Measurements from ENCODE around the gene DLL4.

The DLL4 gene

GRCh38 chr15:40968290-40969085, 39.3 kb downstream of the DLL4 start:
- H3K79me1 ChIP-seq (ENCODE audit: low read length), result no peaks in the 10 kb centered on the region
- no CpG with 5 or more reads among the region's 7 CpGs for WGBS (ENCODE audit: extremely low coverage, insufficient coverage, low lambda C conversion rate)
- H3K79me2 ChIP-seq (ENCODE audit: control insufficient read depth, insufficient read depth, low read length), result no peaks in the 10 kb centered on the region
- H4K5ac ChIP-seq (ENCODE audit: low read length), result no peak overlapping the region
- H2BK15ac ChIP-seq (replicated peaks; ENCODE audit: low read depth), result no peak overlapping the region
- no peak overlapping the region for H3K18ac ChIP-seq (ENCODE audit: low read length)
- no peak overlapping the region for H3K27ac ChIP-seq (ENCODE audit: low read depth, low read length)
- no peak overlapping the region for H2AK5ac ChIP-seq (ENCODE audit: low read length)
- no peak overlapping the region for H2BK120ac ChIP-seq (ENCODE audit: low read depth, low read length)
- H4K8ac ChIP-seq (ENCODE audit: low read depth, low read length), result no peak overlapping the region
- no peak overlapping the region for H3K9ac ChIP-seq (ENCODE audit: low read length)
- no peak overlapping the region for H3K56ac ChIP-seq (ENCODE audit: low read length)
- H3K4ac ChIP-seq (ENCODE audit: low read depth, low read length), result no peak overlapping the region
- no peaks in the 10 kb centered on the region for H3K4me1 ChIP-seq (ENCODE audit: control insufficient read depth, low read depth, low read length)
- H3K36me3 ChIP-seq (ENCODE audit: control insufficient read depth, insufficient read depth, low read length), result no peaks in the 10 kb centered on the region
- no peak overlapping the region for H2BK5ac ChIP-seq (ENCODE audit: low read length)
- H3K23ac ChIP-seq (ENCODE audit: low read length), result no peak overlapping the region
- no peak overlapping the region for H3K4me3 ChIP-seq (ENCODE audit: low read length)
- H3K4me2 ChIP-seq (ENCODE audit: low read length), result no peak overlapping the region
- H3K27me3 ChIP-seq (ENCODE audit: insufficient read depth, low read length, poor library complexity), result no peaks in the 10 kb centered on the region
- peak; percentile 90 for DNase-seq

DNA sequence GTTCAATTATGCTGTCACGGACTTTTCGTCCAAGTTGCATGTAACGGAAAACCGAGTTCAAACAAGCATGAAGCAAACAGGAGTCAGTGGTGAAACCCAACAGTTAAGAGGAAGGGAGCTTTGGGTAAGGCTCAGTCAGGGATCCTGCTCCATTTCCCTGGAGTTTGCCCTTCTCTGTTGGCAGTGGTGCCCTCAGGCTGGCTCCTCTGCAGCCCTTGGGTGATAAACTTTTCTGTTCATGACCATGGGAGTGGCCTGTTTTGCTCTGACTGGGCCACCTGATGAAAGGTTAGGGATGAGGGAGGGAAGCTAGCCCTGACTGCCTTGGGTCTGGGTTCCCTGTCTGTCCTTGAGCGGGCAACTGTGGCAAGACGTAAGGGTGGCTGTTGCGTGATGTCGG, 40.2 kb downstream of the DLL4 start:
- no peak overlapping the region for H3K9ac ChIP-seq (ENCODE audit: low read length)
- no peak overlapping the region for H2BK5ac ChIP-seq (ENCODE audit: low read length)
- no peak overlapping the region for H3K18ac ChIP-seq (ENCODE audit: low read length)
- no peaks in the 10 kb centered on the region for H3K36me3 ChIP-seq (ENCODE audit: control insufficient read depth, insufficient read depth, low read length)
- no peak overlapping the region for H3K4me3 ChIP-seq (ENCODE audit: low read length)
- no CpG with 5 or more reads among the region's 8 CpGs for WGBS (ENCODE audit: extremely low coverage, insufficient coverage, low lambda C conversion rate)
- DNase-seq, result no peak
- no peak overlapping the region for H3K4me2 ChIP-seq (ENCODE audit: low read length)
- H2BK15ac ChIP-seq (replicated peaks; ENCODE audit: low read depth), result no peak overlapping the region
- H3K4me1 ChIP-seq (ENCODE audit: control insufficient read depth, low read depth, low read length), result no peaks in the 10 kb centered on the region
- H2BK120ac ChIP-seq (ENCODE audit: low read depth, low read length), result no peak overlapping the region
- H3K79me1 ChIP-seq (ENCODE audit: low read length), result no peaks in the 10 kb centered on the region
- H2AK5ac ChIP-seq (ENCODE audit: low read length), result no peak overlapping the region
- H3K23ac ChIP-seq (ENCODE audit: low read length), result no peak overlapping the region
- H3K27ac ChIP-seq (ENCODE audit: low read depth, low read length), result no peak overlapping the region
- H3K27me3 ChIP-seq (ENCODE audit: insufficient read depth, low read length, poor library complexity), result no peaks in the 10 kb centered on the region
- H3K79me2 ChIP-seq (ENCODE audit: control insufficient read depth, insufficient read depth, low read length), result no peaks in the 10 kb centered on the region
- no peak overlapping the region for H4K5ac ChIP-seq (ENCODE audit: low read length)
- no peak overlapping the region for H3K4ac ChIP-seq (ENCODE audit: low read depth, low read length)
- H3K56ac ChIP-seq (ENCODE audit: low read length), result no peak overlapping the region
- no peak overlapping the region for H4K8ac ChIP-seq (ENCODE audit: low read depth, low read length)

- no peak overlapping the region for H4K8ac ChIP-seq (ENCODE audit: low read depth, low read length)
- DNase-seq, result no peak
- WGBS (ENCODE audit: extremely low coverage, insufficient coverage, low lambda C conversion rate), result no CpG with 5 or more reads among the region's 4 CpGs
Measured at GRCh38 chr15:40974879-40975278, 45.7 kb downstream of the DLL4 start.

GRCh38 chr15:40976819-40977218, 47.7 kb downstream of the DLL4 start:
- Histone ChIP-seq H2AK5ac (ENCODE audit: low read length) (no peak overlapping the region), H2BK120ac (ENCODE audit: low read depth, low read length) (no peak overlapping the region), H3K79me2 (ENCODE audit: control insufficient read depth, insufficient read depth, low read length) (no peaks in the 10 kb centered on the region), H3K4ac (ENCODE audit: low read depth, low read length) (no peak overlapping the region), H3K79me1 (ENCODE audit: low read length) (no peaks in the 10 kb centered on the region), H3K23ac (ENCODE audit: low read length) (no peak overlapping the region), H4K5ac (ENCODE audit: low read length) (no peak overlapping the region), H3K4me3 (ENCODE audit: low read length) (no peak overlapping the region), H3K56ac (ENCODE audit: low read length) (no peak overlapping the region), H2BK5ac (ENCODE audit: low read length) (no peak overlapping the region), H3K27me3 (ENCODE audit: insufficient read depth, low read length, poor library complexity) (no peaks in the 10 kb centered on the region), H3K9ac (ENCODE audit: low read length) (no peak overlapping the region), H3K4me1 (ENCODE audit: control insufficient read depth, low read depth, low read length) (no peaks in the 10 kb centered on the region), H4K8ac (ENCODE audit: low read depth, low read length) (no peak overlapping the region), H3K27ac (ENCODE audit: low read depth, low read length) (no peak overlapping the region), H3K4me2 (ENCODE audit: low read length) (no peak overlapping the region), H3K36me3 (ENCODE audit: control insufficient read depth, insufficient read depth, low read length) (peaks cover 8% of the 10 kb centered on the region), H2BK15ac (replicated peaks; ENCODE audit: low read depth) (no peak overlapping the region), H3K18ac (ENCODE audit: low read length) (no peak overlapping the region)
- no peak for DNase-seq
- WGBS (ENCODE audit: extremely low coverage, insufficient coverage, low lambda C conversion rate), result no CpG with 5 or more reads among the region's 7 CpGs

More at GRCh38 chr15:40974879-40975278, 45.7 kb downstream of the DLL4 start:
- Histone ChIP-seq H3K4me2 (ENCODE audit: low read length) (no peak overlapping the region), H3K27me3 (ENCODE audit: insufficient read depth, low read length, poor library complexity) (no peaks in the 10 kb centered on the region), H3K36me3 (ENCODE audit: control insufficient read depth, insufficient read depth, low read length) (peaks cover 3% of the 10 kb centered on the region), H3K18ac (ENCODE audit: low read length) (no peak overlapping the region), H2BK120ac (ENCODE audit: low read depth, low read length) (no peak overlapping the region), H2BK15ac (replicated peaks; ENCODE audit: low read depth) (no peak overlapping the region), H3K4me3 (ENCODE audit: low read length) (no peak overlapping the region), H2BK5ac (ENCODE audit: low read length) (no peak overlapping the region), H3K27ac (ENCODE audit: low read depth, low read length) (no peak overlapping the region), H4K5ac (ENCODE audit: low read length) (no peak overlapping the region), H3K23ac (ENCODE audit: low read length) (no peak overlapping the region), H3K4ac (ENCODE audit: low read depth, low read length) (no peak overlapping the region), H3K4me1 (ENCODE audit: control insufficient read depth, low read depth, low read length) (no peaks in the 10 kb centered on the region), H3K56ac (ENCODE audit: low read length) (no peak overlapping the region), H3K79me1 (ENCODE audit: low read length) (no peaks in the 10 kb centered on the region), H2AK5ac (ENCODE audit: low read length) (no peak overlapping the region), H3K79me2 (ENCODE audit: control insufficient read depth, insufficient read depth, low read length) (no peaks in the 10 kb centered on the region), H3K9ac (ENCODE audit: low read length) (no peak overlapping the region)

- H3K4me3 ChIP-seq (ENCODE audit: low read length), result no peak overlapping the region
Measured at GRCh38 chr15:40978141-40978540, 49.0 kb downstream of the DLL4 start.

DNA sequence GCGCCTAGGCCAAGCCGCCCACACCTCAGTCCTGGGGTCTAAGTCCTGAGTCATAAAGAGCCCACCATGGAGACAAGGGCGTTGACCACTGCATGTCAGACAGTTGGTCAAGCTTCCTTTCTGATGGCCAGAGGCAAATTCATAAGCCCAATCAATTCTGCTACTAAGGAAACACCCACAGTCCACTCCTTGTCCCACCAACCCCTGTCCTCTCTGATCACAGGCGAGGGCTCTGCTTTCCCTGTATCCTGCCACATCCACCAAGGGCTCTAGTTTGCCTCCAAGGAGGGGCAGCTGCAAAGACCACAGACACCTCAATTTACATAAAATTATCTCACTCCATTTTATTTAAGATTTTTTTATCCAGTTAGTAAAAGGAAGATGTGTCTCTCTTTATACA, 49.4 kb downstream of the DLL4 start:
- WGBS (ENCODE audit: extremely low coverage, insufficient coverage, low lambda C conversion rate), result no CpG with 5 or more reads among the region's 4 CpGs
- H3K56ac ChIP-seq (ENCODE audit: low read length), result no peak overlapping the region
- H3K36me3 ChIP-seq (ENCODE audit: control insufficient read depth, insufficient read depth, low read length), result peaks cover 10% of the 10 kb centered on the region

More at GRCh38 chr15:40978141-40978540, 49.0 kb downstream of the DLL4 start:
- H3K4ac ChIP-seq (ENCODE audit: low read depth, low read length), result no peak overlapping the region
- no peak overlapping the region for H3K27ac ChIP-seq (ENCODE audit: low read depth, low read length)
- peaks cover 9% of the 10 kb centered on the region for H3K36me3 ChIP-seq (ENCODE audit: control insufficient read depth, insufficient read depth, low read length)
- H2BK120ac ChIP-seq (ENCODE audit: low read depth, low read length), result no peak overlapping the region
- H4K8ac ChIP-seq (ENCODE audit: low read depth, low read length), result no peak overlapping the region
- H3K56ac ChIP-seq (ENCODE audit: low read length), result no peak overlapping the region
- H3K27me3 ChIP-seq (ENCODE audit: insufficient read depth, low read length, poor library complexity), result no peaks in the 10 kb centered on the region
- no peak overlapping the region for H3K9ac ChIP-seq (ENCODE audit: low read length)
- DNase-seq, result no peak
- H3K4me2 ChIP-seq (ENCODE audit: low read length), result no peak overlapping the region
- no peaks in the 10 kb centered on the region for H3K79me1 ChIP-seq (ENCODE audit: low read length)
- H2AK5ac ChIP-seq (ENCODE audit: low read length), result no peak overlapping the region
- no peaks in the 10 kb centered on the region for H3K4me1 ChIP-seq (ENCODE audit: control insufficient read depth, low read depth, low read length)
- no CpG with 5 or more reads among the region's 2 CpGs for WGBS (ENCODE audit: extremely low coverage, insufficient coverage, low lambda C conversion rate)
- no peak overlapping the region for H3K18ac ChIP-seq (ENCODE audit: low read length)
- H3K23ac ChIP-seq (ENCODE audit: low read length), result no peak overlapping the region
- H2BK5ac ChIP-seq (ENCODE audit: low read length), result no peak overlapping the region
- H3K79me2 ChIP-seq (ENCODE audit: control insufficient read depth, insufficient read depth, low read length), result no peaks in the 10 kb centered on the region
- no peak overlapping the region for H4K5ac ChIP-seq (ENCODE audit: low read length)
- H2BK15ac ChIP-seq (replicated peaks; ENCODE audit: low read depth), result no peak overlapping the region

More for the DNA sequence above, 49.4 kb downstream of the DLL4 start:
- Histone ChIP-seq H3K4me2 (ENCODE audit: low read length) (no peak overlapping the region), H2BK5ac (ENCODE audit: low read length) (no peak overlapping the region), H3K4ac (ENCODE audit: low read depth, low read length) (no peak overlapping the region), H3K18ac (ENCODE audit: low read length) (no peak overlapping the region), H4K5ac (ENCODE audit: low read length) (no peak overlapping the region), H3K27ac (ENCODE audit: low read depth, low read length) (no peak overlapping the region), H3K4me1 (ENCODE audit: control insufficient read depth, low read depth, low read length) (no peaks in the 10 kb centered on the region), H4K8ac (ENCODE audit: low read depth, low read length) (no peak overlapping the region), H2AK5ac (ENCODE audit: low read length) (no peak overlapping the region), H3K9ac (ENCODE audit: low read length) (no peak overlapping the region), H3K27me3 (ENCODE audit: insufficient read depth, low read length, poor library complexity) (no peaks in the 10 kb centered on the region), H3K4me3 (ENCODE audit: low read length) (no peak overlapping the region), H3K79me2 (ENCODE audit: control insufficient read depth, insufficient read depth, low read length) (no peaks in the 10 kb centered on the region), H2BK120ac (ENCODE audit: low read depth, low read length) (no peak overlapping the region), H3K79me1 (ENCODE audit: low read length) (no peaks in the 10 kb centered on the region), H3K23ac (ENCODE audit: low read length) (no peak overlapping the region), H2BK15ac (replicated peaks; ENCODE audit: low read depth) (no peak overlapping the region)
- no peak for DNase-seq

All from mesendoderm (in vitro differentiated cells).